ENCODE measurements around the gene NEDD4.
"Not testable (repeated sequence)": the region's sequence is repeated elsewhere in the genome, so short reads cannot be mapped to it uniquely, and the experiment has no call there.

Gene NEDD4

GRCh38 chr15:56004281-56004680 lies 10.9 kb upstream of the NEDD4 start:
- not testable (repeated sequence) for DNase-seq (ENCODE audit: low spot score)

DNA sequence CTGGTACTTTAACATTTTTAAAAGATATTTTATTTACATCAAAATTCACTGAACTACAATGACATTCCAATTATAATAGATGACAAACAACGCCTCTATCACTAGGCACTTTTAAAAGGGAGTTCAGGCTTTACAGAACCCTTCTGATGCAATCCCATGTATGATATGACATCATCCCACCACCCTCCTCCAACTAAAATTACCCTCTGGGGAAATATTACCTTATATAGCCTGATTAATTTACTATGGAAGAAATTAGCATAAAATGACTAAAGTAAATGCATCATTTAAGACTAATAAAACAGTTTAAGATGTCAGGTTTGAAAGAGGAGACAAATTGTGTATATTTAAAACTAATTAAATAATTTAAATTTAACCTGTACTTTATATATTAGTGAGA lies 10.4 kb upstream of the NEDD4 start:
- DNase-seq (ENCODE audit: low spot score): not testable (repeated sequence)

DNA sequence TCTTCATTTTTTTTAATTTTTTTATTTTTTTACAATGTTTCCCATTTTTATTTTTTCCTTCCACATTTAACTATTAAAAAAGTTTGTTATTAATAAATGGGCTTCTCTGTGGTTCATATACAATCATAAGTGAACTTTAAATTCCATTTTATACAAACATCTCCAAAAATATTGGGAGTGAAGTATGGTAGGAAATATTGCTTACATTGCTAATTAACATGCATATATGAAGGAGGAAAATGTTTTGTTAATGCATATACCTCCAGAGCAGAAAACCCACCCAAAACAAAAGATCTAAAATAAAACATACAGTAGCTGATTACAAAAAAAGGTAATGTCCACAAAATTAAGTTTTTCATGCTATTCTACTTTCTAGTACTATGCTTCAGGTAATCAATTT lies 9.9 kb upstream of the NEDD4 start:
- not testable (repeated sequence) for DNase-seq (ENCODE audit: low spot score)

DNA sequence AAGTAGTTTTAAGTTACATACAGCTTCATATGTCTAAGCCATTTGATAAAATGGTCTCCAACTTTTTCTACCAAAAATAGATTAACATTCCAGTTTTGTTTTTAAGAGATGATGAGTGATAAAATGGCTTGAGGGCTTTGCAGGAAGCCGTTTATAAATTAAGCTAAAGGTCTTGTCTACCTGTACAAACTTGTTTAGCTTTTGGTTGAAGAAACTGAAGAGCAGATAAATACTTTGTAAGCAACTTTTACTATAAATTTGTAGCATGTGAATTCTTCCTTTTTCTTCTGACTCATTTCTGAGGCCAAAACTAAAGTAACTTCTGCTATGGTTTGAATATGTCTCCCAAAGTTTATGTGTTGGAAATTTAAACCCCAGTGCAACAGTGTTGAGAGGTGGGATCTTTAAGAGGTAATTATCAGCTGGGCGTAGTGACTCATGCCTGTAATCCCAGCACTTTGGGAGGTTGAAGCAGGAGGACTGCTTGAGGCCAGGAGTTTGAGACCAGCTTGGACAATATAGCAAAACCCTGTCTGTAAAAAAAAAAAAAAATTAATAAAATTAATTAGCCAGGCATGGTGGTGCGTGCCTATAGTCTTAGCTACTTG lies 8.2 kb upstream of the NEDD4 start:
- DNase-seq (ENCODE audit: low spot score): no peak

DNA sequence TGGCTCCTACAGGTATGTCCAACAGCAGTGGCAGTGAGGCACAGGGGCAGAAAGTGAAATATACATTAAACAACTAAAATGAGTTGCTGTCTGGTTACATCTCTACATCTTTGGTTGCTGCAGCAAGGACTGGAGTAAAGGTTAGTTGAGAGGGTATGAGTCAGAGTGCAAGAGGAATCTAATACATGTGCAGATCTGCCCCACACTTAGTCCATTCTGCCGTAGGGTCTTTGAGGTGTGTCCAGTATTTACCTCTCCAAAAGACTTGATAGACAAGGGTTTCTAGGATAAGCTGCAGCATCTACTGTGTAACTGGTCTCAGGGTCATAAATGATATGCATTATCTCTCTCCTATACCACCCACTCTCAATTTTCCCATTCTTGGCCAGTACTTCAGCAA lies 6.2 kb upstream of the NEDD4 start:
- no peak for DNase-seq (ENCODE audit: low spot score)

GRCh38 chr15:55998478-55998877 lies 5.1 kb upstream of the NEDD4 start:
- DNase-seq (ENCODE audit: low spot score): no peak

DNA sequence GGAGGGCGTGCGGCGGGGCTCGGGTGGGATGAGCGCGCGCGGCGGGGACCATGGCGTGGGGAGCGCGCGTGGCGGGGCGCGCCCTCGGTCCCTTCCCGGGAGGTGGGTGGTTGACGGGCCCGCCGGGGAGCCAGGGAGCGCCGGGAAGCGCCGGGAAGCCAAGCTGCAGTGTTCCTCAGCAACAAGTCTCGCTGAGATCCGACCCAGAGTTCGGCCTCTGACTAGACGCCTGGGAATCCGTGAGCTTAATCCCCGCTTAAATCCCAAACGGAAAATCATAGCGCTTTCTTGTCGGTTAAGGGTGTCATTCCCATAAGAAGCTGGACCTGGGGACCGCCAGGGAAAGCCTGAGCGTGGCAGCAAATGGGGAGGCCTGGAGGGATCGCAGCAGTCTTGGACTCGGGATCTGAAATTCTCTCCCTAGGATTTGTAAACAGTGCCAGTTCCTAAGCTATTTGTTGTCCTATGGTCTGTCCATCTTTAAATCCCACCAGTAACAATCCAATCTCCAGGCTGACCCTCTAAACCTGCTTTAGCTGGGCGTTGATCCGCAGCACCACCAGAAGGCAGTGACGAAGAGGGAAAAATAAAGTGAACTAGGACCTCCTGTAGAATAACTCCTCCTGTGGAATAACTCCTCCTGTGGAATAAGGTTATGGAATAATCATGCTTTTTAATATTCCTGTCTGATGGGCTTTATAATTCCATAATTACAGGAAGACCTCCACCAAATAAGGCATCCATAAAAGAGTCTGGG lies 570 bp upstream of the NEDD4 start:
- DNase-seq (ENCODE audit: low spot score): no peak

DNA sequence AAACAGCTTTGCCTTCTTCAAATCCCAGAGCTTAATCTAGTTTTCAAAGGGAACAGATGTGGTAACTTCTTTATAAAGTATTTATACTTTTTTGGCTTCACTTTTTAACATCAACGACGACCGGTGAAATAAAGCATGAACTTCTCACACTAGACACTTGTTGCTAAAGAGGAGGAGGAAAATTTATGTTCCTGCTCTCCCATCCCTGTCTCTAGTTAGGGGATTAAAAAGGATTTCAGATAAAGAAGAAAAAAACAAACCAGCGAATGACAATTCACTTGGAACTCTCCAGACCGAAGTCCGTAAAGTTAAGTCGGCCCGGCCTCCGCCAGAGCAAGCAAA lies 672 bp downstream of the NEDD4 start:
- no peak for DNase-seq (ENCODE audit: low spot score)

DNA sequence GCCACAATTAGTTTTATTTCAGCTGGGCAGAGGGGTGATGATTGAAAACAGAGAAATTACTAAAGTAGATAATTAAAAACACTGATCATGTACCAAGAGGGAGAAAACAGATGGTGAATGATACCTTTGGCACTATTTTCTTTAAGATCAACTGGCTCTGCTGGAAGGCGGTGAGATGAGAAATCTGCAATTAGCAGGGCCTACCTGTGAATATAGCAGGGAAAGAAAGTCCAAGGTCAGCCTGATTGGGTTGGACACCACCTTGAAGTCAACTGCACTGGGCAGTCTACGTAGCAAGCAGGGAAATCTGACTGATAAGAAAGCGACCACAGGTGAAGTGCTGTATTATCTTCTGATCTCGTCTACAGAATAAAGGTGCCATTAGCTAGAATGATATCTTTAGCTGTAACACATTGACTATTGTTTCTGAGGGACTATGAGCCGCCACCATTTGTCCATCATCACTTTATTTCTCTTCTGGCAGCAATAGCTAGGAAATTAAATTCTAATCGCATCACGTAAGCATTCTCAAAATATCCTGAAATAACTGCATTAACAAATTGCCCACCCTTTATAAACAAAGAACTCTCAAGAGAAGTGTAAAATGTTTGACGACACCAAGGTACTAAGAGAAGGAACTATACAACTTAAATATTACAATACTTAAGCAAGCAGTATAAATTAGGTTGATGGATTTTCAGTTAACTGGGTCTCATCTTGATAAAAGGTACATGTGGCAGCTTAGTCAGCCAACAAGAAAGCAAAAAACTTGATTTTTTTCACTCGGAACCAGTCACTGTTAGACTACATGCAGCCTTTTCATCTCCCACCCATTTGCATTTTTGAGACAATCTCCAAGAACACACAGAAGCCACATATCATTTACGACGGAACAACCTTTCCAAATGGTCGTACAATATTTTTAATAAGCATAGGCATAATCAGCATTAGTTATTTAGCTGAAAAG lies 1.3 kb downstream of the NEDD4 start:
- DNase-seq (ENCODE audit: low spot score): no peak

DNA sequence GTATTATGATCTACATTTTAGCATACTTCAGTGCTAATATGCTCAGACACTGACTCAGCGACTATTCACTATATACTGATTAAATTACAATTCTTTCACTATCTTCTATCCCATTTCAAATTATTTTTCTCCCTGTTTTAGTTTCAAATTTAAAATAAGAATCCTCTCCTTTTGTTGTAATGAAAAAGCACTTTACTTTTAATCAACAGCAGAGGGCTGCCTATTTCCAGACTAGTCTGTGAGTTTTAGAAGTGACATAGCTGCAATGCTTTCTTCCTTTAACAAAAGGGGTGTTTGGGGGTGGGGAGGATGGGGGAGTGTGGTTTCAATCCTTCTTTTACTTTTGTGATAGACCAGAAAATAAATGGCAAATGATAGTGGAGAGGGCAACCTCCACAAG lies 2.4 kb downstream of the NEDD4 start:
- DNase-seq (ENCODE audit: low spot score): no peak

- DNase-seq (ENCODE audit: low spot score): no peak
Observed at GRCh38 chr15:55990516-55990915, 2.9 kb downstream of the NEDD4 start.

DNA sequence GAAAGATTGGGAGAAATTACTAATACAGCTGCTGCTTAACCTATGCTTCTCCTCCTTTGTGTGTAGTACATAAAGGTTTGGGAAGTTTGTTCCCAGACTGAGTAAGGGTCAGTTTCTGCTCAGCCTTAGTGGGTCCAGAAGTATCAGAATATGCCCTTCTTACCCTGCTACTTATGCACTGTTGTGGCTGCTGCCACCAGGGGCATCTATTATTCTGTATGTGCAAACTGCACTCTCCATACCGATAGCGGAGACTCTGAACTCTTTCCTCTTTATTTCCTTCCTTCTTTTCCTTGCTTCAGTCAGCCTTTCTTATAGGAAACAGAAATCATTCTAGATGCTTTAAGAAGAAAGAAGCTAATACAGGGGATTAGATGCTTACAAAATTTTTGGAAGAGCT lies 4.0 kb downstream of the NEDD4 start:
- no peak for DNase-seq (ENCODE audit: low spot score)

DNA sequence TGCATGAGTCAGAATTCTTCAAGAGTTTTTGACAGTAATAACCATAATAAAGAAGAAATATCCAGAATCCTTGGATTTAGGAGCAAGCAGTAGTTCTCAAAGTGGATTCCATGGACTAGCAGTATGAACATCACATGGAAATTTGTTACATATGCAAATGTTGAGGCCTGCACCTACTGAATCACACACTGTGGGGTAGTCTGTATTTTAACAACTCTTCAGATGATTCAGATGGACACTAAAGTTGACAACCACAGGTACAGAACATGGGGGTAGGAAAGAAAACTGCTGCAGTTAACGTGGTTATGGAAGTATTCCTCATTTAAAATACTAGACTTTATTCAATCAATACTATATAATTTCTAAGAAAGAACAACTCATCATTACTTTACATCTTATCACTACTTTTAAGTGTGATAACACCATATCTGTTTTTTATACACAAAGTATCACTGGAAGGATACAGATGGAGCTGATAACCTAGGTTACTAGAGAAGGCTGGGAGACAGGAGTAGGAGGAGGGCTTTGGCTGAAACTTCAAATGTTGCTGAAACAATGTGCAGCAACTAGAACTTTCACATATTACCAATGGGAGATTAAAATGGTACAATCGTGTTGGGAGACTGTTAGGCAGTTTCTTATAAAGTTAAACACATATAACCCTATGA lies 11.7 kb downstream of the NEDD4 start:
- no peak for DNase-seq (ENCODE audit: low spot score)

DNA sequence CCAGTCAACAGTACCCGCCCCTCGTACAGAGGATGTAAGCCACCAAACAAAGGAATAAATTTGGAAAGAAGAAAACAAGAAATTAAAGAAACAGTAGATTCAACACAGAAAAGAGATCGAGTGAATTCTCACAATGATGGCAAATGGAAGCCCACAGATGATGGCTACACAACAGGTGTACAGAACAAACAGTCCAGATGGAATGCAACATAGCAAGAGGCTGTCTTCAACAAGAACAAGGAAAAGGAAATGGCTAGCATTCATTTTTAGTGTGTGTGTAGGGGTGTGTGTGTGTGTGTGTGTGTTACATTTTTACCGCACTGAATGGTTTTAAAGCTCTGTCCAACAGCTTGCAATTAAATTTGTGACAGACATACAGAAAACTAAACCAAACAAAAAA lies 12.9 kb downstream of the NEDD4 start:
- no peak for DNase-seq (ENCODE audit: low spot score)

DNA sequence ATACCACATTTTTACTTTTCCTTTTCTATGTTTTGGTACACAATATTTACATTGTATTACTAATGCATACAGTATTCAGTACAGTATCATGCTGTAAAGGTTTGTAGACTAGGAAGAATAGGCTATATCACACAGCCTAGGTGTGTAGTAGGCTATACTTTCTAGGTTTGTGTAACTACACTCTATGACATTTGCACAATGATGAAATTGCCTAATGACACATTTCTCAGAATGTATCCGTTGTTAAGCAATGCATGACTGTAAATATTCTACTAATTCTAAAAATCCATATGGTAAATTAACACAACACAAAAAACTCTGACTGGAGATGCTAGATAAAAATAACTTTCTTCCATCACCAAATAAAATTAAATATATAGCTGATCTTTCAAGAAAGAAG lies 16.2 kb downstream of the NEDD4 start:
- DNase-seq (ENCODE audit: low spot score): no peak

DNA sequence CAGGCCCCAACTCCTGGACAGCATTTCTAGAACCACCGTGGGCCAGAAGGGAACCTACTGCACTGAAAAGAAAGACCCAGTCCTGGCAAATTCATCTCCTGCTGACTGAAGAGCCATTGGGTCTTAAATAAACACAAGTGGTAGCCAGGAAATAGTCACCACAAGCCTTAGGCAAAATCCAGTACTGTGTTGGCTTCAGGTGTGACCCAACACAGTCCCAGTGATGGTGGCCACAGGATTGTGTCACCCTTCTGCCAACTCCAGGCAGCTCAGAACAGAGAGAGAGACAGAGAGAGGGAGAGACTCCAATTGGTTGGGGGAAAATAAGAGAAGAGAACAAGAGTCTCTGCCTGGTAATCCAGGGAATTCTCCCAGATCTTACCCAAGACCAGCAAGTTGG lies 23.1 kb downstream of the NEDD4 start:
- no peak for DNase-seq (ENCODE audit: low spot score)

DNA sequence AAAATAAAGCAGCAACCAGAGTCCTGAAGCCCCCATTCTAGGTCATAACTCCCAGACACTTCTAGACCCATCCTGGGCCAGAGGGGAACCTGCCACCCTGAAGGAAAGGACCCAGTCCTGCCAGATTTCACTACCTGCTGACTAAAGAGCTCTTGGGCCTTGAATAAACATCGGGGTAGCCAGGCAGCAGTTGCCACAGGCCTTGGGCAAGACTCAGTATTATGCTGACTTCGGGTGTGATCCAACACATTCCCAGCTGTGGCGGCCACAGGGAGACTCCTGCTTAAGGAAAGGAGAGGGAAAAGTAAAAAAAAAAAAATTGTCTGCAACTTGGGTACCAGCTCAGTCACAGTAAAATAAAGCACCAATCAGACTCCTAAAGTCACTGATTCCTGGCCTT lies 23.8 kb downstream of the NEDD4 start:
- no peak for DNase-seq (ENCODE audit: low spot score)

GRCh38 chr15:55968923-55969322 lies 24.5 kb downstream of the NEDD4 start:
- DNase-seq (ENCODE audit: low spot score): no peak

- no peak for DNase-seq (ENCODE audit: low spot score)
Observed at GRCh38 chr15:55965091-55965490, 28.3 kb downstream of the NEDD4 start.

- DNase-seq (ENCODE audit: low spot score): no peak
Observed at GRCh38 chr15:55960946-55961345, 32.5 kb downstream of the NEDD4 start.

- DNase-seq (ENCODE audit: low spot score): no peak
Observed at GRCh38 chr15:55959744-55960447, 33.5 kb downstream of the NEDD4 start.

DNA sequence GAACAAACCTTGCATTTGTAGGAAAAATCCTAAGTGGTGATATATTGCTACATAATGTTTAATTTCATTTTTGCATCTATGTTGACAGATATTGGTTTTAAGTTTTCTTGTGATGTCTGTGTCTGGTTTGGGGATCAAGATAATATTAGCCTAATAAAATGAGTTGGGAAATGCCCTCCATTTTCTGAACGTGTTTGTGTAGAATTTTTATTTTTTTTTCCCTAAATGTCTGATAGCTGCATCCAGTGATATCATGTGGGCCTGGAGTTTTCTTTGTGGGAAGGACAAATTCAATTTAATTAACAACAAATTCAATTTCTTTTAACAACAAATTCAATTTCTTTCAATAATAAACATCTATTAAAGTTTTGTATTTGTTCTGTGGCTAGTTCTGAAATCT lies 35.1 kb downstream of the NEDD4 start:
- DNase-seq (ENCODE audit: low spot score): no peak
